ENCODE data around the gene CFAP54. TPM values are rescaled to one million over a fixed set of nuclear protein-coding genes. Genes with fewer than 3 reads are reported as not detected.
A peak's percentile ranks its signal among the peaks of the same experiment; 100 is the strongest.

The CFAP54 gene
- total RNA-seq, 1 donor from 2014 or later, result 0.34 TPM

DNA sequence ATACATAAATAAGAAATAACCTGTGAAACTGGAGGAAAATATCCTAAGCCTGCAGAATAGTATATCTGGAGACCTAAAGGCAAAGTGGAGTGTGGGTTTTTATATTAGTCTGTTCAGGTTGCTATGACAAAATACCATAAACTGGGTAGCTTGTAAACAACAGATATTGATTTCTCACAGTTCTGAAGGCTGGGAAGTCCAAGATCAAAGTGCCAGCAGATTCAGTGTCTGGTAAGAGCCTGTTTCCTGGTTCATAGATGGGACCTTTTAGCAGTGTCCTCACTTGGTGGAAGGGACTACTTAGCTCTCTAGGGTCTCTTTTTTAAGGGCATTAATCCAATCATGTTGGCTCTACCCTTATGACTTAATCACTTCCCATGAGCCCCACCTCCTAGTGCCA, 392.2 kb downstream of the CFAP54 start:
- peaks cover 2% of the 10 kb centered on the region for H3K27me3 Mint-ChIP-seq (ENCODE audit: insufficient read depth)
- H3K27ac Mint-ChIP-seq, result no peak overlapping the region
- DNase-seq (ENCODE audit: low spot score), result no peak
- H3K4me1 Mint-ChIP-seq (ENCODE audit: low read depth), result no peaks in the 10 kb centered on the region
- intact Hi-C loops (cut with micrococcal nuclease), result no loop called here
- H3K9me3 Mint-ChIP-seq, result no peaks in the 10 kb centered on the region
- no peak overlapping the region for H3K4me3 Mint-ChIP-seq
- no peaks in the 10 kb centered on the region for H3K36me3 Mint-ChIP-seq (ENCODE audit: low read depth)

DNA sequence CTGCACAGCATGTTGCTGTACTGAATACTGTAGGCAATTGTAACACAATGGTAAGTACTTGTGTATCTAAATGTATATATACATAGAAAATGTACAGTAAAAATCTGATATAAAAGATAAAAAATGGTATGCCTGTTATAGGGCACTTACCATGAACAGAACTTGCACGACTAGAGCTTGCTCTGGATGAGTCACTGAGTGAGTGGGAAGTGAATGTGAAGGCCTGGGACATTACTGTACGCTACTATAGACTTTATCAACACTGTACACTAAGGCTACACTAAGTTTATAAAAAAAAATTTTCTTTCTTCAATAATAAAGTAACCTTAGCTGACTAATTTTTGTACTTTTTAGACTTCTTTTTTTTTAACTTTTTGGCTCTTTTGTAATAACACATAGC, 393.5 kb downstream of the CFAP54 start:
- Mint-ChIP-seq H3K36me3 (ENCODE audit: low read depth) (no peaks in the 10 kb centered on the region), H3K9me3 (no peaks in the 10 kb centered on the region), H3K4me3 (no peak overlapping the region), H3K27ac (no peak overlapping the region), H3K27me3 (ENCODE audit: insufficient read depth) (peaks cover 2% of the 10 kb centered on the region), H3K4me1 (ENCODE audit: low read depth) (no peaks in the 10 kb centered on the region)
- intact Hi-C loops (cut with micrococcal nuclease), result no loop called here
- no peak for DNase-seq (ENCODE audit: low spot score)

DNA sequence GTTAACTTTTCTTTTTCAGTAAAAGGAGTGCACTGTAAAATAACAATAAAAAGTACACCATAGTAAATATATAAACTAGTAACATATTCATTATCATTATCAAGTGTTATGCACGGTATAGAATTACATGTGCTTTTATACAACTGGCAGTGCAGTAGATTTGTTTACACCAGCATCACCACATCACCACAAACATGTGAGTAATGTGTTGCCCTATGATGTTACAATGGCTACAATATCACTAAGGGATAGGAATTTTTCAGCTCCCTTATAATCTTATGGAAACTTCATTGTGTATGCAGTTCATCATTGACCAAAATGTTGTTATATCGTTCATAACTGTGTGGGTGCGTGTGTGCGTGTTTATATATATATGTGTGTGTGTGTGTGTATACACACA, 394.2 kb downstream of the CFAP54 start:
- Mint-ChIP-seq H3K36me3 (ENCODE audit: low read depth) (no peaks in the 10 kb centered on the region), H3K9me3 (no peaks in the 10 kb centered on the region), H3K27ac (no peak overlapping the region), H3K4me1 (ENCODE audit: low read depth) (no peaks in the 10 kb centered on the region), H3K27me3 (ENCODE audit: insufficient read depth) (peaks cover 2% of the 10 kb centered on the region), H3K4me3 (no peak overlapping the region)
- intact Hi-C loops (cut with micrococcal nuclease), result no loop called here
- DNase-seq (ENCODE audit: low spot score), result no peak

DNA sequence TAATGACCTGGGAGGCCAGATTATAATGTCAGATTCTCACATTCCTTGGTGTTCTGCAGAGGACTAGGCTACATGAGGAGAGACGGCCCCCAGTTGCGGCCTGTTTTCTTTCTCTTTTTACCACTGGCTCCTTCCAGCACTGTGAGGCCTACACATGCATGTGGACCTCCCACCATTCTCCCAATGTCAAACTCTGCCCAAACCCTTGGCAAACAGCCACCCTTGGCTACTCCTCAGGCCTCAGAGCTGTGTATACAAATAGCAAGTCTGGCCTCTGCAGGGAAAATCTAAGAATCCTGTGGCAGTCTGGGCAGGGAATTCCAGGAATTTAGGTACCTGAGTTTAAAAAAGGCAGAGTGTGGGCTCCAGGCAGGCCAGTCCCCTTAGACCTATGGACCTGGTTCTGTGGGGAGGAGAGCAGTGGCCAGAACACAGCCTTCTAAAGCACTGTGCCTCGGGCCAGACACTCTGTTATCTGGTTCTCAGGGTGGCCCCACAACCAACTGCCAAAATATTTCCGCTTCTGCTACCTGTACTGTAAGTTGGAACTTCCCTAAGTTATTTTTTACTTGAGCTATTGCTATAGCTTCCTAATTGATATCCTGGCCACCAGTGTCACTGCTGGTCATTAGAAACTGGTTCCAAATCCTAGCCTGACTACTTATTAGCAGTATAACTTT, 397.8 kb downstream of the CFAP54 start:
- no peak overlapping the region for H3K4me3 Mint-ChIP-seq
- peaks cover 5% of the 10 kb centered on the region for H3K4me1 Mint-ChIP-seq (ENCODE audit: low read depth)
- intact Hi-C loops (cut with micrococcal nuclease), result no loop called here
- H3K27me3 Mint-ChIP-seq (ENCODE audit: insufficient read depth), result peaks cover 7% of the 10 kb centered on the region
- H3K36me3 Mint-ChIP-seq (ENCODE audit: low read depth), result no peaks in the 10 kb centered on the region
- no peak overlapping the region for H3K27ac Mint-ChIP-seq
- DNase-seq (ENCODE audit: low spot score), result no peak
- no peaks in the 10 kb centered on the region for H3K9me3 Mint-ChIP-seq

DNA sequence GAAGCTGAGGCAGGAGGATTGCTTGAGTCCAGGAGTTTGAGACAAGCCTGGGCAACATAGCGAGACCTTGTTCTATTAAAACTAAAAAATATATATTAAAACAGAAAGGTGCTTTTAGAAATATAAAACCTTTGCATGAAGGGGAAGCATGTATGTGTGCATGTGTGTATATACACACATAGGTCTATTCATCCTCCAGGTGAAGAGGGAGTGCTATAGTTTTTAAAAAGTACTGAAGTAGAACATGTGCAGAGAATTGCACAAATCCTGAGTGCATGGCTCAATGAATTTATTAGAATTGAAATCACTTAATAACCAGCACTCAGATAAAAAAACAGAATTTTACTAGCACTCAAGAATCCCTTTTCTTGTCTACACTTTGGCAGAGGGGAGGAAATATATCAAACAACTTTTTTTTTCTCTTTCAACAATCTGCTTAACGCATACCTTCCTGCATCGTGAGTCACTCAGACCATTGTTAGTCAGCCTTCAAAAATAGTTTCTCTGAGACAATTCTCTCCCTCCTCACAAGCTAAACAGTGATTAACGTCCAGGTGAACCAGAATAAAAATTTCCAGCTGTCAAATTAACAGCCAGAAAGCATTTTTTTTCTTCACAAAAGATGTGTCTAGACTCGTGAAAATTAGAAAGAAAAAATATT, 400.0 kb downstream of the CFAP54 start:
- no peak for DNase-seq (ENCODE audit: low spot score)
- intact Hi-C loops (cut with micrococcal nuclease), result no loop called here
- H3K27ac Mint-ChIP-seq, result no peak overlapping the region
- no peaks in the 10 kb centered on the region for H3K36me3 Mint-ChIP-seq (ENCODE audit: low read depth)
- no peak overlapping the region for H3K4me3 Mint-ChIP-seq
- peaks cover 11% of the 10 kb centered on the region for H3K27me3 Mint-ChIP-seq (ENCODE audit: insufficient read depth)
- H3K9me3 Mint-ChIP-seq, result no peaks in the 10 kb centered on the region
- peaks cover 5% of the 10 kb centered on the region for H3K4me1 Mint-ChIP-seq (ENCODE audit: low read depth)

DNA sequence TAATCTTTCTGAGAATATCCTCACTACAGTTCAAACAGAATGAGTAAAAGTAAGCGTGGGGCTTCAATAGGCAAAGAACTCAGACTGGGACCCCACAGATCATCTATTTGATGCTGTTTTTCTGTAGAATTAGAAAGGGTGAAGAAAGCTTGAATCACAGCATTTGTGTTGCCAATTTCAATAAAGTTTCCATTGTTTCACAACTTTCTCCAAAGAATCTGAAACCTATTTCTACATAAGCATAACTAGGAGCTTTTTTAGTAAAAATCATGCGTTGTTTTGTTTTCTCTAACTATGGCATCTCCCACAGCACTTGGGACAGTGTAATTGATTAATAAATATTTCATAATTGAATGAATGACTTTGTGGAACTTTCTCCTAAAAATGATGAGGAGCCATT, 401.0 kb downstream of the CFAP54 start:
- no peaks in the 10 kb centered on the region for H3K36me3 Mint-ChIP-seq (ENCODE audit: low read depth)
- intact Hi-C loops (cut with micrococcal nuclease), result no loop called here
- no peak overlapping the region for H3K4me3 Mint-ChIP-seq
- DNase-seq (ENCODE audit: low spot score), result no peak
- H3K9me3 Mint-ChIP-seq, result no peaks in the 10 kb centered on the region
- H3K4me1 Mint-ChIP-seq (ENCODE audit: low read depth), result peaks cover 5% of the 10 kb centered on the region
- no peak overlapping the region for H3K27ac Mint-ChIP-seq
- peaks cover 14% of the 10 kb centered on the region for H3K27me3 Mint-ChIP-seq (ENCODE audit: insufficient read depth)

DNA sequence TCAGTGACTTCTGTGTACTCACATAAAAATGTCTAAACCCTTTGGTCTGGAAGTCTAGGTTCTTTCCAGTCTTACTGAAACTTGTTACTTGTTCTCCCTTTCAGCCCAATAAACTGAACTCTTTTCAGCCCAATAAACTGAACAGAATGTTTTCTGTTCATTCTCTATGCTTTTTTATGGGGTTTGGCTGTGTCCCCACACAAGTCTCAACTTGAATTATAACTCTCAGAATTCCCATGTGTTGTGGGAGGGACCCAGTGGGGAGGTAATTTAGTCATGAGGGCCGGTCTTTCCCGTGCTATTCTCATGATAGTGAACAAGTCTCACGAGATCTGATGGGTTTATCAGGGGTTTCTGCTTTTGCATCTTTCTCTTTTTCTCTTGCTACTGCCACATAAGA, 402.7 kb downstream of the CFAP54 start:
- no peaks in the 10 kb centered on the region for H3K36me3 Mint-ChIP-seq (ENCODE audit: low read depth)
- peaks cover 5% of the 10 kb centered on the region for H3K4me1 Mint-ChIP-seq (ENCODE audit: low read depth)
- H3K4me3 Mint-ChIP-seq, result no peak overlapping the region
- H3K27ac Mint-ChIP-seq, result no peak overlapping the region
- no peak for DNase-seq (ENCODE audit: low spot score)
- no peaks in the 10 kb centered on the region for H3K9me3 Mint-ChIP-seq
- intact Hi-C loops (cut with micrococcal nuclease), result no loop called here
- H3K27me3 Mint-ChIP-seq (ENCODE audit: insufficient read depth), result peaks cover 15% of the 10 kb centered on the region

DNA sequence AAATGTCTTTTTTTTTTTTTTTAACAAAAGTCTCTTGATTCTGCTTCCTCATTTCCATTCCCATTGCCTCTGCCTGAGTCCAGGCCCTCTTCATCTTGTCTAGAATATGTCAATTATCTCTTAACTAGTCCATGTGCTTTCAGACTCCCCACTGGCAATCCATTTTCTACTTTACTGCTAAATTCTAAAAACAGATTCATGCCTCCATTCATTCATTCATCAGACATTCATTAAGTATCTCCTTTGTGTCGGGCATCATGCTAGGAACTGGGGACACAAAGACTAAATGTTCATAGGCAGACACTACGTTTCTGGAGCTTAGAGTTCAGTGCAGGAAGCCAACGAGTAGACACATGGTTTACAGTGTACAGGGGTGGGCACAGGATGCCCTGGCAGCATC, 408.0 kb downstream of the CFAP54 start:
- no peaks in the 10 kb centered on the region for H3K36me3 Mint-ChIP-seq (ENCODE audit: low read depth)
- intact Hi-C loops (cut with micrococcal nuclease), result no loop called here
- DNase-seq (ENCODE audit: low spot score), result no peak
- no peaks in the 10 kb centered on the region for H3K9me3 Mint-ChIP-seq
- H3K27ac Mint-ChIP-seq, result no peak overlapping the region
- H3K4me3 Mint-ChIP-seq, result no peak overlapping the region
- no peaks in the 10 kb centered on the region for H3K4me1 Mint-ChIP-seq (ENCODE audit: low read depth)
- peaks cover 7% of the 10 kb centered on the region for H3K27me3 Mint-ChIP-seq (ENCODE audit: insufficient read depth)

DNA sequence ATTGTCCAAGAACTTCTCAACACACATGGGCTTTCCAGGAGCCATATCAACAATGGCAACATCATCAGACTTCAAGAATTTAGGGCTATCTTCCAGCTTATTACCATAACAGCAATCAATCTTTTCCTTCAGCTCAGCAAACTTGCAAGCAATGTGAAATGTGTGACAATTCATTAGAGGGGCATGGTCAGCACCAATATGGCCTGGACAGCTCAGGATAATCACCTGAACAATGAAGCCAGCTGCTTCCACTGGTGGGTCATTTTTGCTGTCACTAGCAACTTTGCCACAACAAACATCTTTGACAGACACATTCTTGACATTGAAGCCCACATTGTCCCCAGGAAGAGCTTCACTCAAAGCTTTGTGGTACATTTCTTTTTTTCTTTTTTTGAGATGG, 411.8 kb downstream of the CFAP54 start:
- no peak overlapping the region for H3K4me3 Mint-ChIP-seq
- H3K36me3 Mint-ChIP-seq (ENCODE audit: low read depth), result no peaks in the 10 kb centered on the region
- no peak overlapping the region for H3K27ac Mint-ChIP-seq
- DNase-seq (ENCODE audit: low spot score), result no peak
- intact Hi-C loops (cut with micrococcal nuclease), result loop anchor here (10.0 kb wide), 3 partner anchors 476 to 1426 kb away; partner anchors contain the start of genes ELK3 and METAP2
- no peaks in the 10 kb centered on the region for H3K9me3 Mint-ChIP-seq
- peaks cover 4% of the 10 kb centered on the region for H3K4me1 Mint-ChIP-seq (ENCODE audit: low read depth)
- peaks cover 5% of the 10 kb centered on the region for H3K27me3 Mint-ChIP-seq (ENCODE audit: insufficient read depth)

DNA sequence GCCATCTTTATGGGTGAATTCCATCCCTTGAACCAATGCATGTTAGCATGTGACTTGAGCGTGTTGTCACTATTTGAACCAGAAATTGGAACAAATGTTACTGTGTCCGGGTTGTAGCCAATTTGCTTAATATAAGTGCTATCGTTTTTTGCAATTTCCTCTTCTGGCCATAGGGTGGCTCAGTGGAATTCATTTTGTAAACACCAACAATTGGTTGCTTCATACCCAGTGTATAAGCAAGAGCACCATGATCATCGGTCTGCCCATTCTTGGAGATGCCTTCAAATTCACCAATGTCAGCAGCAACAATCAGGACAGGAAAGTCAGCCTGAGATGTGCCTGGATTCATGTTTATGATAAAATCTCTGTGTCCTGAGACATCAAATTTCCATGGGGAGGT, 412.7 kb downstream of the CFAP54 start:
- DNase-seq (ENCODE audit: low spot score), result no peak
- peaks cover 3% of the 10 kb centered on the region for H3K27me3 Mint-ChIP-seq (ENCODE audit: insufficient read depth)
- H3K9me3 Mint-ChIP-seq, result no peaks in the 10 kb centered on the region
- no peaks in the 10 kb centered on the region for H3K36me3 Mint-ChIP-seq (ENCODE audit: low read depth)
- no peak overlapping the region for H3K27ac Mint-ChIP-seq
- intact Hi-C loops (cut with micrococcal nuclease), result loop anchor here (10.0 kb wide), 3 partner anchors 477 to 1427 kb away; partner anchors contain the start of genes ELK3 and METAP2
- H3K4me1 Mint-ChIP-seq (ENCODE audit: low read depth), result peaks cover 9% of the 10 kb centered on the region
- H3K4me3 Mint-ChIP-seq, result no peak overlapping the region

DNA sequence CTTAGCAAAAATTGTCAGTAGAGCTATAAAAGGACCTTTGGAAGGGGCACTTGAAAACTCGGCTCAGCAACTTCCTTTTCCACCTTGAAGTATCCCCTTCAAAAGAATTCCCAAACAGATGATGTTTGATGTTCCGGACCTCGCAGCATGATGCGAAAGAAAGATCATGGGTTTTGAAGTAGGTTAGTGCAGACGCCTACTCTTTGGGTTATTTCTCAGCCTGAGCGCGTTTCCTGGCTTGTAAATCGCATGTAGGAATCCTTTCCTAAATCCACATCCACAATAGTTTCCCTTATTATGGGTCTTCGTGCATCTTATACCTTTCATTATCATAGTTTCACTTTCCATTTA, 417.1 kb downstream of the CFAP54 start:
- H3K4me1 Mint-ChIP-seq (ENCODE audit: low read depth), result peaks cover 48% of the 10 kb centered on the region
- no peaks in the 10 kb centered on the region for H3K9me3 Mint-ChIP-seq
- peaks cover 24% of the 10 kb centered on the region for H3K36me3 Mint-ChIP-seq (ENCODE audit: low read depth)
- intact Hi-C loops (cut with micrococcal nuclease), result loop anchor here (1.0 to 10.0 kb wide), 20 partner anchors 41 to 1741 kb away; partner anchors contain the start of genes AMDHD1, APAF1, CCDC38 and CDK17
- H3K27me3 Mint-ChIP-seq (ENCODE audit: insufficient read depth), result peaks cover 3% of the 10 kb centered on the region
- peak; percentile 3 for DNase-seq (ENCODE audit: low spot score)
- peak overlapping the region; percentile 88 for H3K4me3 Mint-ChIP-seq
- H3K27ac Mint-ChIP-seq, result peak overlapping the region; percentile 97

DNA sequence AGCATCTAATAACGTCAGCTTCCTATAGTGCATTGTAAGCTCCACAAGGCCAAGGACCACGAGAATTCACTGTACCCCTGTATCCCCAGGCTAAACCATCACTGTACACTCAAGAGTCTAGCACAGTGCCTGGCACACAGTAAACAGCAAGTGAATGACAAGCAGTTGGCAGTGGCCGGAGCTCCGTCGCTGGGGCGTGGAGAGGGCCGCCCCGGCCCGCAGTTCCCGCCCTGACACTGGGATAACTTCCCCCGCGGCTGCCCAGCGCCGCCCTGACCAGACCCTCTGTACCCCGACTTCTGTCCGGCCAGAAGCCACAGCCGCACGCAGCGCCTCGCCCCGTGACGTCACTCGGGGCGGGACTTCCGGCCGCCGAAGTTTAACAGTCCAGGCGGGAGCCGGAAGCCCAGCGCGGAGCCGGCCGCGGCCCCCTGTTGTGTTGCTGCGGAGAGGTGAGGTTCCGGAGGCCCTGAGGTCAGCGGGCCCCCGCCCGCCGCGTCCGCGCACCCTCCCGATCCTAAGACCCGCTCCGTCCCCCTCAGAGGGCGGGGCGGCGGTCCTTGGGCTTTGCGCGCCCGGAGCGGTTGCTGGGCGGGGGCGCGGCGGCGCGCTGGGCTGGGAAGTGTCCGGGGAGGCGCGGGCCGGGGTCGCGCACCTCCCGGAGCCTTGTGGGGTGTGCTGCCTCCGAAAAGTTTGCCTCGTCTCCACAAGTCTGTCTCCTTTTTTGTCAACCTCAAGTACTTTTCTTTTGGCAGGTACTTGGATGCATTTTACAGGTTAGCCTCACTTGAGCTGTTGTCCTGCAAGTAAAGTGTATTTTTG, 417.7 kb downstream of the CFAP54 start, which contains the start of gene NEDD1:
NEDD1 (plus strand) TSS at position 409 of the 822 bp plus-strand sequence. CDS start 2,503 bp downstream, outside the sequence.
- Mint-ChIP-seq H3K36me3 (ENCODE audit: low read depth) (peaks cover 24% of the 10 kb centered on the region), H3K9me3 (no peaks in the 10 kb centered on the region), H3K4me1 (ENCODE audit: low read depth) (peaks cover 51% of the 10 kb centered on the region), H3K27me3 (ENCODE audit: insufficient read depth) (peaks cover 3% of the 10 kb centered on the region), H3K4me3 (peak within 1 kb of the TSS; percentile 88), H3K27ac (peak within 1 kb of the TSS; percentile 97)
- peak; percentile 83 for DNase-seq (ENCODE audit: low spot score)
- intact Hi-C loops (cut with micrococcal nuclease), result loop anchor here (1.0 to 10.0 kb wide), 21 partner anchors 10 to 1740 kb away; partner anchors contain the start of genes AMDHD1, APAF1, CCDC38 and CDK17

Measured in activated T-helper 1 cell treated with anti-CD3 and anti-CD28 coated beads, Interleukin-12 subunit alpha, Interleukin-12 subunit beta, Interleukin-2, Interleukin-4 antibody, amounts not matched to agents 30 ng/mL and 10 ng/mL and 1 ng/mL, durations not matched to agents 14 hours and 24 hours and 36 hours (primary cell).